Measurements from ENCODE around the gene COL12A1. TPM values are rescaled to one million over a fixed set of nuclear protein-coding genes. Genes with fewer than 3 reads are reported as not detected.

COL12A1 gene
- total RNA-seq, 1 experiment from 2014 or later: 10.4 TPM

GRCh38 chr6:75126518-75126917, 79.3 kb downstream of the COL12A1 start:
- ATAC-seq: no peak
- in situ Hi-C loops (cut with HindIII; ENCODE audit: low pct_unique_long_range_greater_than_20kb, low sequenced_read_pairs) (no loop called here), intact Hi-C loops (cut with micrococcal nuclease; ENCODE audit: unreplicated experiment) (no loop called here)
- no peaks in the 10 kb centered on the region for H3K36me3 ChIP-seq (ENCODE audit: control insufficient read depth, insufficient read depth, low read length)
- CTCF ChIA-PET: no interaction called here
- TF ChIP-seq POLR2AphosphoS5 (IDR thresholded peaks at IDR 0.05; ENCODE audit: low read depth, low read length) (no peak), SIN3A (IDR thresholded peaks at IDR 0.05; ENCODE audit: borderline replicate concordance, insufficient read depth, low read depth, low read length) (no peak), TCF7L2 (IDR thresholded peaks at IDR 0.05; ENCODE audit: low read depth, low read length) (no peak), REST (IDR thresholded peaks at IDR 0.05; ENCODE audit: insufficient read depth in 1 of 2, low read depth in 2 of 2, low read length in 1 of 2) (no peak), CTCF (IDR thresholded peaks at IDR 0.05) (no peak)
- no peaks in the 10 kb centered on the region for H3K9me3 ChIP-seq (ENCODE audit: control insufficient read depth, insufficient read depth, low read depth, low read length)
- H3K27ac ChIP-seq (ENCODE audit: low read length): no peak overlapping the region
- no peaks in the 10 kb centered on the region for H3K27me3 ChIP-seq (ENCODE audit: control insufficient read depth, insufficient read depth, low read length)
- H3K4me3 ChIP-seq (ENCODE audit: low read depth in 2 of 2, low read length in 2 of 2): no peak overlapping the region
- DNase-seq (ENCODE audit: low read depth, low spot score): no peak
- H3K4me1 ChIP-seq (ENCODE audit: control insufficient read depth, insufficient read depth, low read length): no peaks in the 10 kb centered on the region
- BruUV-seq (replicated peaks): no TSS peak
- POLR2A ChIA-PET: no interaction called here

GRCh38 chr6:75124983-75125382, 80.9 kb downstream of the COL12A1 start:
- no peaks in the 10 kb centered on the region for H3K36me3 ChIP-seq (ENCODE audit: control insufficient read depth, insufficient read depth, low read length)
- H3K4me3 ChIP-seq (ENCODE audit: low read depth in 2 of 2, low read length in 2 of 2): no peak overlapping the region
- POLR2A ChIA-PET: no interaction called here
- DNase-seq (ENCODE audit: low read depth, low spot score) (no peak), ATAC-seq (no peak)
- no peak for TF ChIP-seq POLR2AphosphoS5 (IDR thresholded peaks at IDR 0.05; ENCODE audit: low read depth, low read length)
- TF ChIP-seq TCF7L2 (IDR thresholded peaks at IDR 0.05; ENCODE audit: low read depth, low read length): no peak
- TF ChIP-seq REST (IDR thresholded peaks at IDR 0.05; ENCODE audit: insufficient read depth in 1 of 2, low read depth in 2 of 2, low read length in 1 of 2): no peak
- no peak for TF ChIP-seq SIN3A (IDR thresholded peaks at IDR 0.05; ENCODE audit: borderline replicate concordance, insufficient read depth, low read depth, low read length)
- TF ChIP-seq CTCF (IDR thresholded peaks at IDR 0.05): no peak
- in situ Hi-C loops (cut with HindIII; ENCODE audit: low pct_unique_long_range_greater_than_20kb, low sequenced_read_pairs) (no loop called here), intact Hi-C loops (cut with micrococcal nuclease; ENCODE audit: unreplicated experiment) (no loop called here)
- CTCF ChIA-PET: no interaction called here
- H3K4me1 ChIP-seq (ENCODE audit: control insufficient read depth, insufficient read depth, low read length): no peaks in the 10 kb centered on the region
- no TSS peak for BruUV-seq (replicated peaks)
- no peaks in the 10 kb centered on the region for H3K27me3 ChIP-seq (ENCODE audit: control insufficient read depth, insufficient read depth, low read length)
- no peaks in the 10 kb centered on the region for H3K9me3 ChIP-seq (ENCODE audit: control insufficient read depth, insufficient read depth, low read depth, low read length)
- H3K27ac ChIP-seq (ENCODE audit: low read length): no peak overlapping the region

Measured in Panc1 (cell line).